ENCODE data around the gene EGLN2. TPM values are rescaled to one million over a fixed set of nuclear protein-coding genes. Genes with fewer than 3 reads are reported as not detected.
"Not testable (repeated sequence)": the region's sequence is repeated elsewhere in the genome, so short reads cannot be mapped to it uniquely, and the experiment has no call there.

Gene EGLN2
- total and polyA plus RNA-seq, 4 donors: 60.0 to 120 (median 93.7) TPM

GRCh38 chr19:40812571-40812970 is 13.6 kb downstream of the EGLN2 start:
- H3K4me1 ChIP-seq (ENCODE audit: control insufficient read depth in 1 of 2, insufficient read depth in 2 of 2, low read length in 2 of 2); intact Hi-C loops (cut with DNase I): not testable (repeated sequence)
- 83 to 84% methylated on average over 7 of the region's 7 CpGs for WGBS, 2 donors

GRCh38 chr19:40813182-40813581 is 14.2 kb downstream of the EGLN2 start:
- intact Hi-C loops (cut with DNase I): no loop called here

More at GRCh38 chr19:40812571-40812970, 13.6 kb downstream of the EGLN2 start:
- not testable (repeated sequence) for DNase-seq; ATAC-seq (ENCODE audit: low FRiP score); H3K27ac ChIP-seq (ENCODE audit: low read depth in 1 of 2, low read length in 2 of 2); H3K36me3 ChIP-seq (ENCODE audit: control insufficient read depth in 1 of 2, insufficient read depth in 2 of 2, low read length in 1 of 2); H3K9me3 ChIP-seq (ENCODE audit: control insufficient read depth, low read length); H3K27me3 ChIP-seq (ENCODE audit: control insufficient read depth in 1 of 2, insufficient read depth in 2 of 2, low read length in 1 of 2); H3K4me3 ChIP-seq (ENCODE audit: low read length in 2 of 2)

GRCh38 chr19:40815223-40815622 is 16.2 kb downstream of the EGLN2 start:
- no peak for ATAC-seq (ENCODE audit: low FRiP score)
- Histone ChIP-seq H3K27me3 (ENCODE audit: control insufficient read depth in 1 of 2, insufficient read depth in 2 of 2, low read length in 1 of 2) (no peaks in the 10 kb centered on the region), H3K4me1 (ENCODE audit: control insufficient read depth in 1 of 2, insufficient read depth in 2 of 2, low read length in 2 of 2) (peaks cover 0 to 4% of the 10 kb centered on the region in 2 donors), H3K27ac (ENCODE audit: low read depth in 1 of 2, low read length in 2 of 2) (no peak overlapping the region), H3K36me3 (ENCODE audit: control insufficient read depth in 1 of 2, insufficient read depth in 2 of 2, low read length in 1 of 2) (no peaks in the 10 kb centered on the region), H3K4me3 (ENCODE audit: low read length in 2 of 2) (no peak overlapping the region), H3K9me3 (ENCODE audit: control insufficient read depth, low read length) (no peaks in the 10 kb centered on the region)
- intact Hi-C loops (cut with DNase I): no loop called here
- 77 to 79% methylated on average over 4 of the region's 4 CpGs for WGBS, 2 donors
- no peak for DNase-seq

More at GRCh38 chr19:40813182-40813581, 14.2 kb downstream of the EGLN2 start:
- Histone ChIP-seq H3K9me3 (ENCODE audit: control insufficient read depth, low read length) (no peaks in the 10 kb centered on the region), H3K4me1 (ENCODE audit: control insufficient read depth in 1 of 2, insufficient read depth in 2 of 2, low read length in 2 of 2) (peaks cover 0 to 2% of the 10 kb centered on the region in 2 donors), H3K27me3 (ENCODE audit: control insufficient read depth in 1 of 2, insufficient read depth in 2 of 2, low read length in 1 of 2) (no peaks in the 10 kb centered on the region), H3K27ac (ENCODE audit: low read depth in 1 of 2, low read length in 2 of 2) (no peak overlapping the region), H3K36me3 (ENCODE audit: control insufficient read depth in 1 of 2, insufficient read depth in 2 of 2, low read length in 1 of 2) (peaks cover 0 to 2% of the 10 kb centered on the region in 2 donors), H3K4me3 (ENCODE audit: low read length in 2 of 2) (no peak overlapping the region)
- 1 to 11% methylated on average over 4 of the region's 4 CpGs for WGBS, 2 donors
- ATAC-seq (ENCODE audit: low FRiP score): no peak
- DNase-seq: peak in 1 of 2 donors; percentile 80

GRCh38 chr19:40818480-40819399 is 19.7 kb downstream of the EGLN2 start:
- peak; percentile 87 to 92 for DNase-seq
- ATAC-seq (ENCODE audit: low FRiP score): peak; percentile 84
- whole genome bisulfite sequencing, 2 donors: 23 to 37% methylated on average over 21 to 35 of the region's 36 CpGs
- H3K27me3 ChIP-seq (ENCODE audit: control insufficient read depth in 1 of 2, insufficient read depth in 2 of 2, low read length in 1 of 2); H3K27ac ChIP-seq (ENCODE audit: low read depth in 1 of 2, low read length in 2 of 2); H3K9me3 ChIP-seq (ENCODE audit: control insufficient read depth, low read length); H3K4me1 ChIP-seq (ENCODE audit: control insufficient read depth in 1 of 2, insufficient read depth in 2 of 2, low read length in 2 of 2); H3K4me3 ChIP-seq (ENCODE audit: low read length in 2 of 2); H3K36me3 ChIP-seq (ENCODE audit: control insufficient read depth in 1 of 2, insufficient read depth in 2 of 2, low read length in 1 of 2): not testable (repeated sequence)
- intact Hi-C loops (cut with DNase I): loop anchor here (1.0 to 2.0 kb wide), 2 partner anchors 156 kb away; no protein-coding TSS in a partner anchor

DNA sequence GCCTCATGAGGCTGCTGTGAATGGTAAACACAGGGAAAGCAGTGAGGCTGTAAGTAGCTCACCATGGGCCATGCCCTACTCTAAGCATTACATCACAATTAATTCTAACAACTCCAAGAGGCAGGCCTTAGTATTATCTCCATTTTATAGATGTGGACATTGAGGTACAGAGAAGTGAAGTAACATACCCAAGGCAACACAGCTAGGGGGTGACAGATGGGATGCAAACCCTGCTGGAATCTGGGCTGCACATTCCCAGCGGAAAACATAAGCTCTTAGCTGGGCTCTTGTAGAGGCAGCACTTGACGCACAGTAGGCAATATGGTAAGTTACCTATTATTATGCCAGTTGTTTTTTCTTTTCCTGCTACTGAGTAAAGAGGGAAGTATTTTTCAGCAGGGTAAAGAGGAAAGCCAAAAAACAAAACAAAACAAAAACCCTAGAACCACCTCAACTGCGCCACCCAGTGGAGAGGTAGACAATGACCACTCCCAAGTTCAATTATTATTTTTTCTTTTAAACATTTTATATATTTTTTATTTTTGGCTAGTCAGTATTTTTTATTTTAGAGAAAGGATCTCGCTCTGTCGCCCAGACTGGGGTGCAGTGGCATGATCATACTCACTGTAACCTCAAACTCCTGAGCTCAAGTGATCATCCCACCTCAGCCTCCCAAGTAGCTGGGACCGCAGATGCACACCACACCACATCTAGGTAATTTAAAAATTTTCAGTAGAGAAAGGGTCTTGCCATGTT is 20.7 kb downstream of the EGLN2 start:
- not testable (repeated sequence) for H3K27ac ChIP-seq (ENCODE audit: low read depth in 1 of 2, low read length in 2 of 2); H3K4me1 ChIP-seq (ENCODE audit: control insufficient read depth in 1 of 2, insufficient read depth in 2 of 2, low read length in 2 of 2); H3K9me3 ChIP-seq (ENCODE audit: control insufficient read depth, low read length); H3K4me3 ChIP-seq (ENCODE audit: low read length in 2 of 2); H3K27me3 ChIP-seq (ENCODE audit: control insufficient read depth in 1 of 2, insufficient read depth in 2 of 2, low read length in 1 of 2); H3K36me3 ChIP-seq (ENCODE audit: control insufficient read depth in 1 of 2, insufficient read depth in 2 of 2, low read length in 1 of 2); DNase-seq
- ATAC-seq (ENCODE audit: low FRiP score): peak; percentile 74
- intact Hi-C loops (cut with DNase I): loop anchor here (1.0 to 2.0 kb wide), 2 partner anchors 157 kb away; no protein-coding TSS in a partner anchor
- WGBS, 2 donors: 44 to 46% methylated on average over 6 of the region's 6 CpGs

GRCh38 chr19:40822161-40822560 is 23.2 kb downstream of the EGLN2 start:
- peaks cover 0 to 4% of the 10 kb centered on the region in 2 donors for H3K36me3 ChIP-seq (ENCODE audit: control insufficient read depth in 1 of 2, insufficient read depth in 2 of 2, low read length in 1 of 2)
- ATAC-seq (ENCODE audit: low FRiP score): no peak
- no peak overlapping the region for H3K27ac ChIP-seq (ENCODE audit: low read depth in 1 of 2, low read length in 2 of 2)
- DNase-seq: no peak
- no peak overlapping the region for H3K4me3 ChIP-seq (ENCODE audit: low read length in 2 of 2)
- H3K9me3 ChIP-seq (ENCODE audit: control insufficient read depth, low read length): no peaks in the 10 kb centered on the region
- peaks cover 0 to 2% of the 10 kb centered on the region in 2 donors for H3K4me1 ChIP-seq (ENCODE audit: control insufficient read depth in 1 of 2, insufficient read depth in 2 of 2, low read length in 2 of 2)
- WGBS, 2 donors: 90 to 92% methylated on average over 22 of the region's 22 CpGs
- intact Hi-C loops (cut with DNase I): no loop called here
- no peaks in the 10 kb centered on the region for H3K27me3 ChIP-seq (ENCODE audit: control insufficient read depth in 1 of 2, insufficient read depth in 2 of 2, low read length in 1 of 2)

DNA sequence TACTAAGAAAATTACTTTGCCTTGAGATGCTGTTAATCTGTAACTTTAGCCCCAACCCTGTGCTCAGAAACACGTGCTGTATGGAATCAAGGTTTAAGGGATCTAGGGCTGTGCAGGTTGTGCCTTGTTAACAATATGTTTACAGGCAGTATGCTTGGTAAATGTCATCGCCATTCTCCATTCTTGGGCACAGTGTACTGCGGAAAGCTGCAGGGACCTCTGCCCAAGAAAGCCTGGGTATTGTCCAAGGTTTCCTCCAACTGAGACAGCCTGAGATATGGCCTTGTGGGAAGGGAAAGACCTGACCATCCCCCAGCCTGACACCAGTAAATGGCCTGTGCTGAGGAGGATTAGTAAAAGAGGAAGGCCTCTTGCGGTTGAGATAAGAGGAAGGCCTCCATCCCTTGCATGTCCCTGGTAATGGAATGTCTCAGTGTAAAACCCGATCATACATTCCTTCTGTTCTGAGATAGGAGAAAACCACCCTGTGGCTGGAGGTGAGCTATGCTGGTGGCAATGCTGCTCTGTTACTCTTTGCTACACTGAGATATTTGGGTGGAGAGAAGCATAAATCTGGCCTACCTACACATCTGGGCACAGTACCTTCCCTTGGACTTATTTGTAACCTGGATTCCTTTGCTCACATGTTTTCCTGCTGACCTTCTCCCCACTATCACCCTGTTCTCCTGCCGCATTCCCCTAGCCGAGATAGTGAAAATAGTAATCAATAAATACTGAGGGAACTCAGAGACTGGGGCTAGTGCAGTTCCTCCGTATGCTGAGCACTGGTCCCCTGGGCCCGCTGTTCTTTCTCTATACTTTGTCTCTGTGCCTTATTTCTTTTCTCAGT is 23.9 kb downstream of the EGLN2 start:
- H3K36me3 ChIP-seq (ENCODE audit: control insufficient read depth in 1 of 2, insufficient read depth in 2 of 2, low read length in 1 of 2); H3K27me3 ChIP-seq (ENCODE audit: control insufficient read depth in 1 of 2, insufficient read depth in 2 of 2, low read length in 1 of 2); H3K9me3 ChIP-seq (ENCODE audit: control insufficient read depth, low read length); DNase-seq; ATAC-seq (ENCODE audit: low FRiP score); intact Hi-C loops (cut with DNase I); H3K4me1 ChIP-seq (ENCODE audit: control insufficient read depth in 1 of 2, insufficient read depth in 2 of 2, low read length in 2 of 2); H3K27ac ChIP-seq (ENCODE audit: low read depth in 1 of 2, low read length in 2 of 2); H3K4me3 ChIP-seq (ENCODE audit: low read length in 2 of 2): not testable (repeated sequence)
- 37 to 42% methylated on average over 9 of the region's 9 CpGs for WGBS, 2 donors

DNA sequence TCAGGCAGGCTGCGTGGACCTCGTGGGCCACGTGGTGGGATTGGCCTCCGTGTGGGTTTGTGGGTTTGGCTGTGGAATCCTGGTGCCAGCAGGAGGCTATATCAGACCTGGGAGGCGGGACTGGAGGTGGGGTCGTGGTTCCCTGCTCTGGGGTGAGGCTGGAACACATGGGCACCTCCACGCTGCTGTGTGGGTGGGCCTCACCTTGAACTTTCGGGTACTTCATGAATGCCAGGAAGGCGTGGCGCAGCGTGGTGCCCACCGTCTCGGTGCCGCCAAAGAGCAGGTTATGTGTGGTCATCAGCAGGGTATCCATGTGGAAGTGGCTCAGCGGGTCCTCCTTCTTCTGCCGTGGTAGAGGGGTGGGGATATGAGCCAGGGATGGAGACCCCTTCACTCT is 25.9 kb downstream of the EGLN2 start:
- H3K4me3 ChIP-seq (ENCODE audit: low read length in 2 of 2); H3K9me3 ChIP-seq (ENCODE audit: control insufficient read depth, low read length); H3K27me3 ChIP-seq (ENCODE audit: control insufficient read depth in 1 of 2, insufficient read depth in 2 of 2, low read length in 1 of 2); ATAC-seq (ENCODE audit: low FRiP score); H3K4me1 ChIP-seq (ENCODE audit: control insufficient read depth in 1 of 2, insufficient read depth in 2 of 2, low read length in 2 of 2); intact Hi-C loops (cut with DNase I); H3K36me3 ChIP-seq (ENCODE audit: control insufficient read depth in 1 of 2, insufficient read depth in 2 of 2, low read length in 1 of 2); H3K27ac ChIP-seq (ENCODE audit: low read depth in 1 of 2, low read length in 2 of 2); DNase-seq: not testable (repeated sequence)
- 92 to 95% methylated on average over 16 of the region's 16 CpGs for WGBS, 2 donors

Measured in aorta (tissue), 5 donors.